Stimulated activated CD4-positive, alpha-beta T cell treated with anti-CD3 and anti-CD28 coated beads, Interleukin-1b, Interleukin-23, amount 100 ng/mL, for 24 hours (primary cell): ENCODE measurements around the gene RCBTB2.
"Not testable (repeated sequence)": the region's sequence is repeated elsewhere in the genome, so short reads cannot be mapped to it uniquely, and the experiment has no call there.

Experiments
- DNase-seq, 4 experiments: peaks; one replicate each; pipeline ENCODE4 v3.0.0-alpha.2; 2020; ENCODE audit warnings: low read depth in 4 of 4, low spot score in 1 of 4

Gene RCBTB2

GRCh38 chr13:48532506-48533499, at the start of gene RCBTB2:
TSS of gene RCBTB2 (minus strand) at chr13:48533080. CDS start at chr13:48521939, 11,141 bp downstream.
- DNase-seq = peak; percentile 96 to 100 (median 98)

- DNase-seq = no peak
These were observed 49.2 kb upstream of the RCBTB2 start for GRCh38 chr13:48582084-48582483.

GRCh38 chr13:48580896-48581295, 48.0 kb upstream of the RCBTB2 start:
- DNase-seq = no peak

GRCh38 chr13:48580185-48580803, 47.4 kb upstream of the RCBTB2 start:
- peak; percentile 51 to 57 (median 54) for DNase-seq

GRCh38 chr13:48579919-48580180, 47.0 kb upstream of the RCBTB2 start:
- DNase-seq = not testable (repeated sequence)

- no peak for DNase-seq
These were observed 46.5 kb upstream of the RCBTB2 start for GRCh38 chr13:48579165-48579918.

- no peak for DNase-seq
These were observed 45.8 kb upstream of the RCBTB2 start for GRCh38 chr13:48578516-48579164.

GRCh38 chr13:48576448-48577010, 43.6 kb upstream of the RCBTB2 start:
- no peak for DNase-seq

- no peak for DNase-seq
These were observed 42.2 kb upstream of the RCBTB2 start for GRCh38 chr13:48575031-48575430.

GRCh38 chr13:48574041-48574796, 41.3 kb upstream of the RCBTB2 start:
- DNase-seq = no peak

- DNase-seq = no peak
These were observed 40.5 kb upstream of the RCBTB2 start for GRCh38 chr13:48573213-48574007.

GRCh38 chr13:48571126-48571913, 38.4 kb upstream of the RCBTB2 start:
- DNase-seq = no peak

- no peak for DNase-seq
These were observed 37.4 kb upstream of the RCBTB2 start for GRCh38 chr13:48570216-48570828.

- DNase-seq = no peak
These were observed 36.3 kb upstream of the RCBTB2 start for GRCh38 chr13:48569104-48569666.

GRCh38 chr13:48568370-48569103, 35.7 kb upstream of the RCBTB2 start:
- no peak for DNase-seq

- no peak for DNase-seq
These were observed 34.9 kb upstream of the RCBTB2 start for GRCh38 chr13:48567515-48568369.
